Measurements from ENCODE around the gene POLR2I. TPM values are rescaled to one million over a fixed set of nuclear protein-coding genes. Genes with fewer than 3 reads are reported as not detected.
"Not testable (repeated sequence)": the region's sequence is repeated elsewhere in the genome, so short reads cannot be mapped to it uniquely, and the experiment has no call there.

The POLR2I gene
- total RNA-seq, 2 donors from 2014 or later, result 92.6 to 104 TPM

- ATAC-seq (no peak), DNase-seq (no peak)
- intact Hi-C loops (cut with DNase I), result no loop called here
Measured at GRCh38 chr19:36139120-36139472, 24.4 kb upstream of the POLR2I start.

DNA sequence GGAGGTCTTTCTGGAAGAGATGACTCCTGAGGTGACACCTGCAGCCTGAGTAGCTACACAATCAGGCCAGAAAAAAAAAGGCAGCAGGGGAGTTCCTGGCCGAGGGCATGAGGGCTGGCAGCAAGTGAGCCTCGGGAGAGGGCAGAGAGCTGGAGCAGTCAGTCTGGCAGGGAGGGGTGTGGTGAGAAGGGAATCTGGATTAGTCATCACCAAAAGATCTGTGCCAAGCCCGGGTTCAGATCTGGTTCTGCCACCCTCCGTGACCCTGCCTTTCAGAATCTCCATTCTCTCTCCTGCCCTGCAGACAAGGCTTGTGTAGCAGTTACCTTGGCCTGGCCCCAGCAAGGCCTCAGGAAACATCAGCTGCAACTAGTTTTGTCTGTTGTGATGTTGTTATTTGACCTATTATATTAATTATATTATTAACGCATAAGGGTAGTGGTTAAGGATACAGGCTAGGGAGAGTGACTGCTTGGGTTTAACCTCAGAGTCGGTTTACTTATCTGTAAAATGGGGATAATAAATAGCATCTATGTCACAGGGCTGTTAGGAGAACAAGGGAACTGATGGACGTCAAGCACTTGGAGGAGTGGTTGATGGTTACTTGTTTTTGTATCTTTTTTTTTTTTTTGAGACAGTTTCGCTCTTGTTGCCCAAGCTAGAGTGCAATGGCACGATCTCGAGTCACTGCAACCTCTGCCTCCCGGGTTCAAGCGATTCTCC lies 22.4 kb upstream of the POLR2I start:
- intact Hi-C loops (cut with DNase I), result no loop called here
- ATAC-seq (peak in 1 of 2 donors; percentile 47), DNase-seq (peak; percentile 72)

DNA sequence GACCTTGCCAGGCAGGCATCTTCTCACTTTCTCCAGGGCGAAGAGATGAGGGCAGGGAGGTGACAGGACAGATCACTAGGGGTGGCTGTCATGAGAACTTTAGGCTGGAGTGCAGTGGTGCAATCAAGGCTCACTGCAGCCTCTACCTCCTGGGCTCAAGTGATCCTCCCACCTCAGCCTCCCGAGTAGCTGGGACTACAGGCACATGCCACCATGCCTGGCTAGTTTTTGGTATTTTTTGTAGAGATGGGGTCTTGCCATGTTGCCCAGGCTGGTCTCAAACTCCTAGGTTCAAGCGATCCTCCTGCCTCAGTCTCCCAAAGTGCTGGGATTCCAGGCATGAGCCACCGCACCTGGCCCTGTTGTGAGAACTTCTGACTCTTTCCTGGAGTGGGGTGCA lies 20.2 kb upstream of the POLR2I start:
- intact Hi-C loops (cut with DNase I); DNase-seq; ATAC-seq: not testable (repeated sequence)

DNA sequence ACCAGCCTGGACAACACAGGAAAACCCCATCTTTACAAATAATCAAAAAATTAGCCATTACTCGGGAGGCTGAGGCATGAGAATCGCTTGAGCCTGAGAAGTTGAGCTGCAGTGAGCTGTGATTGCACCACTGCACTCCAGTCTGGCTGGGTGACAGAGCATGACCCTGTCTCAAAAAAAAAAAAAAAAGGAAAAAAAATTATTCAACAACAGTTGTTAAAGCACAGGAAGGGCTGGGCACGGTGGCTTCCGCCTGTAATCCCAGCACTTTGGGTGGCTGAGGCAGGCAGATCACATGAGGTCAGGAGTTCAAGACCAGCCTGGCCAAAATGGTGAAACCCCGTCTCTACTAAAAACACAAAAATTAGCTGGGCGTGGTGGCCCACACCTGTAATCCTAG lies 16.5 kb upstream of the POLR2I start:
- intact Hi-C loops (cut with DNase I); ATAC-seq: not testable (repeated sequence)
- peak; percentile 56 for DNase-seq

DNA sequence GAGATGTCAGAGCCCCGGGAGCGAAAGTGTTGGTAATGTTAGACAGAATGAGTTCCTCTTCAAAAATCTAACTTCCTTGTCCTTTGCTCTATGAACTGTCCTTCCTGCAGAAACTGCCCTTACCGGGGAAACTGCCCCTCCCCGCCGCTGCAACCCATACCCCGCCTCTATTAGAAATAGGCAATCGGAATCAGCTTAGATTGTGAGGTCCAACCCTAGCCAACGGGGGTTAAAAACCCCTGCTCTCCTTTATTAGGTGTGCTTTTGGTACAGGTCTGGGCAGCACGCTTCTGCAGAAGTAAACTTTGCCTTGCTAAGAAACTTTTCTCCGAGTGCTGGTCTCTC lies 13.7 kb upstream of the POLR2I start:
- DNase-seq (no peak), ATAC-seq (peak; percentile 13 to 23)
- intact Hi-C loops (cut with DNase I), result no loop called here

- ATAC-seq (no peak), DNase-seq (no peak)
- intact Hi-C loops (cut with DNase I), result no loop called here
Measured at GRCh38 chr19:36125557-36125956, 10.9 kb upstream of the POLR2I start.

GRCh38 chr19:36121486-36122124 lies 6.9 kb upstream of the POLR2I start:
- intact Hi-C loops (cut with DNase I), result no loop called here
- ATAC-seq, result no peak

GRCh38 chr19:36120984-36121358 lies 6.3 kb upstream of the POLR2I start:
- intact Hi-C loops (cut with DNase I), result no loop called here
- no peak for ATAC-seq
- DNase-seq, result no peak

More at GRCh38 chr19:36121486-36122124, 6.9 kb upstream of the POLR2I start:
- DNase-seq, result no peak

DNA sequence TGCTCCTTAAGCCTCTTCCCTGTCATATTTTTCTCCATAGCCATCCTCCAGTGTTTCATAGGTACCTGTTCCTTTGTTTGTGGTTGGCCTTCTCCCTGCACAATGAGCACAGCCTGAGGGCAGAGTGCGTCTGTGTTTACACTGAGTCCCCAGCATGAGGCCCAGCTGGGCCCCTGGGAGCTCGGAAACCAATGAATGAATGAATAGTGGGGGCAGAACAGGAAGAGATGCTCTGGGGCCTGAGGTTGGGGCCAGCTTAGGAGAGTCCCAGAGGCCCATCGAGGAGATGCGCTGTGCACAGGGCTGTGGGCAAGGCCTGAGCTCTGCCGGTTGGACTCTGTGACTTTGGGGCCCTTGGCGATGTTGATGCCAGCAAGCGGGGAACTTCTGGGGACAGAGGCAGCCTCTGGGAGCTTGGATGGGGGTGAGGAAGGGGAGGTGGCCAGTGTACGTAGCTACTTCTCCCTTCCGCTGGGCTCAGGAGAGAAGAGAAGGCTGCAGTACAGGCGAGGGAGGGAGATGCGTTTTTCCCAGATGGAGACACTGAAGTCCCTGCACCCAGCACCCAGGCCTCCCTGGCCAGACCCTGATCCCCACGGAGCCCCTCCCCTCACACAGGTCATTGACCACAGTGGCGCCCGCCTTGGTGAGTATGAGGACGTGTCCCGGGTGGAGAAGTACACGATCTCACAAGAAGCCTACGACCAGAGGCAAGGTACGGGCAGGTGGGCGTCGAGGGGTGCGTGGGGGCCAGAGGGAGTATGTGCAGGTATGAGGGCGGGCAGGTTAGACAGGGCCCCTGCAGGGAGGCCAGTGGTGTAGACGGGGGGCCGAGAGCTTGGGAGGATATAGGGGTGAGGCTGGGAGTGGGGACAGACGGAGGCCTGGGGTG lies 5.7 kb upstream of the POLR2I start:
- no peak for ATAC-seq
- DNase-seq, result no peak
- intact Hi-C loops (cut with DNase I), result no loop called here

GRCh38 chr19:36116344-36116637 lies 1.6 kb upstream of the POLR2I start:
- ATAC-seq (no peak), DNase-seq (no peak)
- intact Hi-C loops (cut with DNase I), result loop anchor here (10.0 kb wide), 2 partner anchors 51 to 61 kb away; partner anchors contain the start of genes THAP8 (in 1 of the 2) and WDR62 (in 1 of the 2)

- intact Hi-C loops (cut with DNase I), result loop anchor here (10.0 kb wide), 2 partner anchors 51 to 61 kb away; partner anchors contain the start of genes THAP8 (in 1 of the 2) and WDR62 (in 1 of the 2)
- DNase-seq, result peak; percentile 86
- peak; percentile 56 to 75 for ATAC-seq
Measured at GRCh38 chr19:36115453-36116343, 1.0 kb upstream of the POLR2I start, which contains the start of gene TBCB. Gene TBCB, plus strand, starts transcription at chr19:36115468. Its CDS starts 93 bp downstream, at chr19:36115561.

- ATAC-seq (peak in 1 of 2 donors; percentile 1), DNase-seq (no peak)
- intact Hi-C loops (cut with DNase I), result loop anchor here (10.0 kb wide), 2 partner anchors 49 to 59 kb away; partner anchors contain the start of genes THAP8 (in 1 of the 2) and WDR62 (in 1 of the 2)
Measured at GRCh38 chr19:36113894-36114720, 568 bp downstream of the POLR2I start.

GRCh38 chr19:36113425-36113824 lies 1.2 kb downstream of the POLR2I start:
- ATAC-seq (no peak), DNase-seq (no peak)
- intact Hi-C loops (cut with DNase I), result loop anchor here (10.0 kb wide), 2 partner anchors 49 to 59 kb away; partner anchors contain the start of genes THAP8 (in 1 of the 2) and WDR62 (in 1 of the 2)

GRCh38 chr19:36112678-36113077 lies 2.0 kb downstream of the POLR2I start:
- DNase-seq (no peak), ATAC-seq (no peak)
- intact Hi-C loops (cut with DNase I), result loop anchor here (10.0 kb wide), 2 partner anchors 48 to 58 kb away; partner anchors contain the start of genes THAP8 (in 1 of the 2) and WDR62 (in 1 of the 2)

GRCh38 chr19:36111200-36111539 lies 3.5 kb downstream of the POLR2I start:
- intact Hi-C loops (cut with DNase I), result loop anchor here (10.0 kb wide), 2 partner anchors 46 to 56 kb away; partner anchors contain the start of genes THAP8 (in 1 of the 2) and WDR62 (in 1 of the 2)
- ATAC-seq, result no peak
- DNase-seq, result no peak

- DNase-seq (no peak), ATAC-seq (no peak)
- intact Hi-C loops (cut with DNase I), result loop anchor here (10.0 kb wide), 2 partner anchors 46 to 56 kb away; partner anchors contain the start of genes THAP8 (in 1 of the 2) and WDR62 (in 1 of the 2)
Measured at GRCh38 chr19:36110487-36111199, 4.0 kb downstream of the POLR2I start, which contains the start of gene OVOL3. Gene OVOL3, plus strand, starts transcription at chr19:36111143. Its CDS starts 60 bp downstream, at chr19:36111203.

DNA sequence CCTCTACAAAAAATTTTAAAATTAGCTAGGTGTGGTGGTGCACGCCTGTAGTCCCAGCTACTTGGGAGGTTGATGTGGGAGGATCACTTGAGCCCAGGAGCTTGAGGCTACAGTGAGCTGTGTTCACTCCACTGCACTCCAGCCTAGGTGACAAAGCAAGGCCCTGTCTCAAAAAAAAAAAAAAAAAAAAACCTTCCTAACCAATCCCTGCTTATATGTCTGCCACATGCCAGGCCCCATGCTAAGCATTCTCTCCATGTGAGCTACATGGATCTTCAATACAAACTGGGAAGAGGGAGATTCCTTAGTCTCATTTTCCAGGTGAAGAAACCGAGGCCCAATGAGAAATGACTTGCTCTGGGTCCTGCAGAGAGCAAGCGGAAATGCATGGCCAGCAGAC lies 6.0 kb downstream of the POLR2I start:
- intact Hi-C loops (cut with DNase I), result no loop called here
- DNase-seq (no peak), ATAC-seq (no peak)
